DOHH2 (cell line): ENCODE data around the gene BSND.

Experiments
- CTCF ChIP-seq: fragments of 200-600 bp; sonication (generic); IDR thresholded peaks from one replicate; pipeline ENCODE4 v1.5.1; 2014; ENCODE audit warnings: antibody characterized with exemption, mild to moderate bottlenecking, low read depth, low read length; ENCODE audit not compliant: poor library complexity, severe bottlenecking
- EZH2phosphoT487 ChIP-seq: fragments of 200-600 bp; sonication (generic); IDR thresholded peaks from 2 replicates; pipeline ENCODE4 v1.6.1; 2017; ENCODE audit warnings: borderline replicate concordance, mild to moderate bottlenecking, antibody characterized with exemption, low read length, moderate library complexity, mixed read lengths

GRCh38 chr1:55021942-55022546 is 23.3 kb downstream of the BSND start:
- TF ChIP-seq CTCF (peak; percentile 94), EZH2phosphoT487 (no peak)
